Retina (tissue), 1 donor: ENCODE data around the gene ZNF362.

Experiments
- DNase-seq: peaks from one replicate; pipeline ENCODE4 v3.0.0-alpha.2; 2016

Gene ZNF362

GRCh38 chr1:33246171-33246570 is 10.1 kb upstream of the ZNF362 start:
- no peak for DNase-seq

- no peak for DNase-seq
Measured at GRCh38 chr1:33247545-33247944, 8.7 kb upstream of the ZNF362 start.

GRCh38 chr1:33248244-33248643 is 8.0 kb upstream of the ZNF362 start:
- no peak for DNase-seq

DNA sequence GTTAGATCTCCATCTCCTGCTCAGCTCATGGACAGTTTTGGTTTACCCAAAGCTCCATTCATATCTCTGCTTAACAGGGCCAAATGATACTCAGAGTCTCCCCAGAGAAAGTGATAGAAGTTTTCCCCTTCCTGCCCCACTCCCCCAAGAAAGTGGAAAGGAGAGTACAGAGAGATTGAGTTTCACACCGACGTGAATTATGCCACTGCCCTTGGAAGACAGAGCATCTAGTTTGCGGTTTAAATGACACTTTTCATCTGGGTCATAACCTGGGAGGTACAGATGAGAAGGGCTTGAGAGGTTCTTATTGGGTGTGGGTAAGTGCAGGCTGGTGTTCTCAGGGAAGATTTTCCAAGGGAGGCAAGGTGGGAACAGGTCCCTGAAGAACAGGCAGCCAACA is 6.9 kb upstream of the ZNF362 start:
- DNase-seq: no peak

DNA sequence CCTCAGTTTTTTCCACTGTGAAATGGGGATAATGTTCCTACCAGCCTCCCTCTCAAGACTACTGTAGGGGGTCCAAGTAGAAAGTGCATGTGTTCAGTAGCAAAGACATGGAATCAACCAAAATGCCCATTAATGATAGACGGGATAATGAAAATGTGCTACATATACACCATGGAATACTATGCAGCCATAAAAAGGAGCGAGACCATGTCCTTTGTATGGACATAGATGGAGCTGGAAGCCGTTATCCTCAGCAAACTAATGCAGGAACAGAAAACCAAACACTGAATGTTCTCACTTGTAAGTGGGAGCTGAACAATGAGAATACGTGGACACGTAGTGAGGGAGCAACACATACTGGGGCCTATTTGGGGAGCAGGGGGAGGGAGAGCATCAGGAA is 6.1 kb upstream of the ZNF362 start:
- DNase-seq: no peak

GRCh38 chr1:33250724-33251123 is 5.6 kb upstream of the ZNF362 start:
- no peak for DNase-seq

DNA sequence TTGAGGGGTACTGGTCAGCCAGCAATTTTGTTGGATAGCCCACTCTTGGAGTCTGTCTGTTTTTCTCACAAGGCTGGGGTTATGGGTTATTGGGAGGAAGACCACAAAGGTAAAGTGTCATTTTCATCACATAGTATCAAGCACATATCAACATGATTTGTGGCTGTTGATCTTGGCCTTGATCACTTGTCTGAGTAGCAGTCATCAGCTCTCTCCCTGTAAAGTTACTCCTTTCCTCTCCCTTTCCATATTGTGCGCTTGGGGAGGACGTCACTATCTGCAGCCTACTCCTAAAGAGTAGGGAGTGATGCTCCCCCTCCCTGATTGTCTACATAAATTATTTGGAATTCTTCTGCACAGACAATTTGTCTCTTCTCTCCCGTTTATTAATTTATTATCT is 1.8 kb upstream of the ZNF362 start:
- DNase-seq: no peak

GRCh38 chr1:33255347-33256220 is 708 bp upstream of the ZNF362 start:
- peak; percentile 91 for DNase-seq

DNA sequence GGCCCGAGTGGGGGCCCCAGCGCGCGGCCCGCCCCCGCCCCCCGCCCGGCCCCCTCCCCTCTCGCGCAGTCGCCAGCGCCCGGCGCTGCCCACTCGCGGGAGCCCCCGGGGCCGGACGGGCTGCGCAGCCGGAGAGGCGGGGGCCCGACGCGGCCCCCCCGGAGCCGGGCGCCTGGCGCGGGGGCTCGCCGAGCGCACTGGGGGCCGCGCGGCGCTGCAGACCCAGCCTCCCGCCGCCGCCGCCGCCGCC is 146 bp upstream of the ZNF362 start:
- no peak for DNase-seq

DNA sequence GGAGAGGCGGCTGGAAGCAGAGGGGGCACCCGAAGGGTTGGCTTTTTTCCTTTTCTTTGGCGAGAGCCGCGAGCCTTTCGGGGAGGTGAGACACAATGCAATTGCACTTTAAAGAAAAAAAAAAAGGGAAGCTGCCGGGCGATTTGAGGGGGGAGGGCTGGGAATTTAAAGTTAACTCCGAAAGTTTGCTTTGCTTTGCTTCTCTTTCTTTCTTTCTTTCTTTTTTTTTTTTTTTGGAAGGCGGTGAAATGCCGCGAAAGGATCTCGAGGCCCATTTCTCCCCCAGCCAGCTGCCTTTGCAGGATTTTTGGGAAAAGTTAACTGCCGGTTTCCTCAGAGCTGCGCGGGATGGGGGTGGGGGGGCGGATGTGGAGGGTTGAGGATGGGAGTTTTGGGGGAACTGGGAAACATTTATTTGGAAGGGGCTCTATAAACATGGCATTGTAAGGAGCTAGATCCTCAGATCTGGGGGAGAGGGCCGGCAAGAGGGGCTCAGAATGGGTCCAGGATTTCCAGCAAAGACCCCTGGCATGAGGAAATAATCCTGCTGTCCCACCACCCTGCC is 997 bp downstream of the ZNF362 start:
- DNase-seq: no peak

DNA sequence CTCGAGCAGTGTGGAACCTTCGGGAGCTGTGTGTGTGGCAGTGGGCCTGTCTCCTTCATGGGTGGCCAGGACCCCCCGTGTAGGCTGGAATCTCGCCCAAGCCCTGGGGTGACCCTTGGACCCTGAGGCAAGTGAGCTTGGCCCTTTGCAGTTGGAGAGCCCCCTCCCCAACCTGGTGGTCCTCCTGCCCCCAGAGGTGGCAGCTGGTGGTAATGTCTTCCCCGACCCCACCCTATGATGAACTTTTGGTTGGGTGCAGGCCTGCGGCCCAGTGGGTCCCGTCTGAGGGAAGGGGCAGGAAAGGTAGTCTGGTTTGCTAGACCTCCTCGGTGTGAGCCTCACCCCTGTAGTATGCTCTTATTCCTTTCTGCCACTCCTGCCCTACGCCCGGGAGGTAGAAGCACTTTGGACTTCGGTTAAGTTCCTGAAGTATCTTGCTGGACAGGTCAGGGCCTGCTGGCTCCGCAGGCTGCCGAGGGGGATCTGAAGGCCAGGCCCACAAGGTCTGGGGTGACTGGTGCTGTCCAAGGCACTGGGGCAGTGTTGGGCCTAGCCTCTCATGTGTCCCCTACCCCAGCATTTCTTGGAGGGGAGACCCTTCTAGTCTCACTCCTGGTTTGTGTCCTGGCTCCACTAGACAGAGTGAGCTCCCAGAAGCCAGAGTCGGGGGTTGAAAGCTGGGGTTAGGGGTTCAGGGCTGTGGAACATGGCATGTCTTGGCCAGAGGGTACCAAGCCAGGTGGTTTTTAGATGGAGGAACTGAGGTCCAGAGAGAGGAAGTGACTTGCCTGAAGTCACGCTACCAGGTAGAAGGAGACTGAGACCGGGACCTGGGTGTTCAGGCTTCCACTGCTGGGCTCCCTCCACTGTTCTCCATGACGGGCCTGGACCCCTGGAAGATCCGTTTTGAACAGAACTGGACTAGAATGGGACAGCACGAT is 1.8 kb downstream of the ZNF362 start:
- peak; percentile 26 for DNase-seq

DNA sequence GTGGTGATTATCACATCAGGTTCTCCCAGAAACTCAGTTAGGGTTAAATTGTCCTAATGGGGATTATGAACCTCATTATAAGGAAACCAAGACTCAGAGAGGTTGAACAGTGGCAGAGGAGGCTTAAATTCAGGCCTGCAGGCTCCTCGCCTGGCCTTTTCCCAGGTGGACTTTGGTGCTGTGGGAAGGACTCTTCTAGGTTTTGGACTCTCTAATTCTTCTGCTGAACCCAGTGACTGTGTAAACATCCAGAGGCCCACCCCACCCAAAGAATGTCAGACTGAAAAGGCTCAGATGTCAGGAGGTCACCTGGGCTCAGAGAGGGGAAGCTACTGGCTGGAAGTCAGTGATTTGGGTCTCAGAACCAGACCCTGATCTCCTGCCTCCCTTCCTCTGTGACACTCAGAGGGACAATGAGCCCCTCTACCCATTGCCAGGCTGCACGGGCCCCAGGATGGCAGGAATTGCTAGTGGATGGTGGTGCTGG is 2.5 kb downstream of the ZNF362 start:
- no peak for DNase-seq

DNA sequence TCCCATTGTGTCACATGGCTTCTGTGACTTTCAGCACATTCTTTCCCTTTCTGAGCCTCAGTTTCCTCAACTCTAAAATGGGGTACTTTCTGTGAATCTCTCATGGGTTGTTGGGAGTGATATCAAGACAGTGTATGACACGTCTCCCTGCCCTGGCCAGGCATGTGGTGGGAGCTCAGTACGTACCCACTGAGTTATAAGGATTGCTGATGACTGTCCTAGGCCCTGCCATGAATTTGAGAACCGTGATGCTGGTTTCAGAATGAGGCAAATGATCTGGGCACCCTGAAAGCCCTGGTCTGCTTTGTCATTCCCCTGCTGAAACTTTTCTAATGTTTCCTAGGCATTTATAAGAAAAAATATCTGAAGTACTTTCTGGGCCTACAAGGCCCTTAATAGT is 3.6 kb downstream of the ZNF362 start:
- DNase-seq: no peak

DNA sequence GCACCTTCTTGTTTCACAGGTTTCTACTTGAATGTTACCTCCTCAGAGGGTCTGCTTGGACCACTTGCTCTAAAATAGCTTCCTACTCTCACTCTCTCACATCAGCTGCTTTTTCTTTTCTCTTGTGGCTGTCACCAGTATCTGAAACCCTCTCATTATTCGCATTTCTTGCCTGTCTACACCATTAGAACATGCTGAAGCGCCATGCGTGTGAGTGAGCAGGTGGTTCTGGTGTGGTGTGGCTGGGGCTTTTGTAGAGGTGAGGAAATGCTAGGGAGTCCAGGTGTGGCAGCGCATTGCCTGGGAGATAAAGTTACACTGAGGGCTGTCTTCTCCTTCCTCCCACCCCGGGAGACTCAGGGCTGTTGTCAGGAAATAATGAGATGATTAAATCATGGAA is 4.1 kb downstream of the ZNF362 start:
- DNase-seq: no peak

- DNase-seq: peak; percentile 28
Measured at GRCh38 chr1:33261344-33261743, 5.1 kb downstream of the ZNF362 start.

- DNase-seq: no peak
Measured at GRCh38 chr1:33263890-33264504, 7.7 kb downstream of the ZNF362 start.

- DNase-seq: no peak
Measured at GRCh38 chr1:33265780-33266605, 9.7 kb downstream of the ZNF362 start.

- DNase-seq: no peak
Measured at GRCh38 chr1:33266766-33267165, 10.5 kb downstream of the ZNF362 start.

- DNase-seq: no peak
Measured at GRCh38 chr1:33267468-33268205, 11.3 kb downstream of the ZNF362 start.

- DNase-seq: no peak
Measured at GRCh38 chr1:33268457-33268856, 12.2 kb downstream of the ZNF362 start.

DNA sequence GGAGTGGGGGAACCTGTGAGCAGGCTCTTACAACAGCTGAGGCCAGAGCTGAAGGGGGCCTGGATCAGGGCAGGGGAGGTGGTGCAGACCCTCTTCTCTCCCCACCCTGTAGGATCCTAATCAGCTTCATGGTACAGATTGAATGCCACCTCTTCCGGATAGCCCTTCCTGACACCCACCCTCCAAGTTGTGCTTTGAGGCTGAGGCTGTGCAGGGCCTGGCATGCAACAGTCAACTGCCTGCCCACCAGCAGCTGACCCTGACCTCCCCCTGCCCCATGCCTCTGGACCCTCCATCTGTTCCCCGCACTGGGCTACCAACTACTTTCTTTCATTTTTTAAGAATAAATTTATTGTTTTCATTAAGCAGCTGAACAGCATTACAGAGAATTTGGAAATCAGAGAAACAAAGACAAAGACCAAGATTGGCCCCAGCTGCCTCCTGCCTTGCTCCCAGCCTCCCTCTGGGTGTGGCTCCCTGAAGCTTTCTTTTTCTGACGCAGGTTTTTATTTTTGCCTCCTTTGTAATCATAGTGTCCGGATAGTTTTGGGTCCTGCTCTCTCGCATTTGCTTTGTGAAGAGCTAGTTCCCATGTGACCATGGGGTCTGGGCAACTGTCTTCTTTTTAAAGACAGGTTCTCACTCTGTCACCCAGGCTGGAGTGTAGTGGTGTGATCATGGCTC is 12.8 kb downstream of the ZNF362 start:
- DNase-seq: no peak
